HG03354 (cell line): ENCODE data around the gene SCP2D1.

Source experiments
- ATAC-seq: cut with Tn5 transposase; IDR thresholded peaks from one replicate; pipeline ENCODE4 v1.9.1; 2021; ENCODE audit warnings: mild to moderate bottlenecking; ENCODE audit not compliant: unreplicated experiment, poor library complexity, severe bottlenecking

Gene SCP2D1

DNA sequence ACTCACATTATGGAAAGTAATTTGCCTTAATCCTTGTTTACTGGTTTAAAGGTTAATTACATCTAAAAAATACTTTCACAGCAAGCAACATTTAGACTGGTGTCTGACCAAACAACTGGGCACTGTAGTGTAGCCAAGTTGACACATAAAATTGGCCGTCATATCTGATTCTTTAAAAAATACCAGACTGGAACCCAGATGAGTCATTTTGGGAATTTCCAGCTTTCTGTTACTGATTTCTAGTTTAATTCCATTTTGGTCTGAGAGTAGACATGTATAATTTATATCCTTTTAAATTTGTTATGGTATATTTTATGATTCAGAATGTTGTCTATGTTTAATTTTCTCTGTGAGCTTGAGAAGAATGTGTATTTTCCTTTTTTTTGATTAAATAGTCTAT is 44.1 kb downstream of the SCP2D1 start:
- no peak for ATAC-seq

- no peak for ATAC-seq
These were observed 45.2 kb downstream of the SCP2D1 start for GRCh38 chr20:18858816-18859215.
